Measurements from ENCODE around the gene RIPOR2. TPM values are rescaled to one million over a fixed set of nuclear protein-coding genes. Genes with fewer than 3 reads are reported as not detected.

The RIPOR2 gene
- total and polyA plus RNA-seq, 2 of the 13 experiments (the other 11 are each of a cell fraction or from before 2014, with no cell fraction given) = 0.02 to 0.05 TPM

DNA sequence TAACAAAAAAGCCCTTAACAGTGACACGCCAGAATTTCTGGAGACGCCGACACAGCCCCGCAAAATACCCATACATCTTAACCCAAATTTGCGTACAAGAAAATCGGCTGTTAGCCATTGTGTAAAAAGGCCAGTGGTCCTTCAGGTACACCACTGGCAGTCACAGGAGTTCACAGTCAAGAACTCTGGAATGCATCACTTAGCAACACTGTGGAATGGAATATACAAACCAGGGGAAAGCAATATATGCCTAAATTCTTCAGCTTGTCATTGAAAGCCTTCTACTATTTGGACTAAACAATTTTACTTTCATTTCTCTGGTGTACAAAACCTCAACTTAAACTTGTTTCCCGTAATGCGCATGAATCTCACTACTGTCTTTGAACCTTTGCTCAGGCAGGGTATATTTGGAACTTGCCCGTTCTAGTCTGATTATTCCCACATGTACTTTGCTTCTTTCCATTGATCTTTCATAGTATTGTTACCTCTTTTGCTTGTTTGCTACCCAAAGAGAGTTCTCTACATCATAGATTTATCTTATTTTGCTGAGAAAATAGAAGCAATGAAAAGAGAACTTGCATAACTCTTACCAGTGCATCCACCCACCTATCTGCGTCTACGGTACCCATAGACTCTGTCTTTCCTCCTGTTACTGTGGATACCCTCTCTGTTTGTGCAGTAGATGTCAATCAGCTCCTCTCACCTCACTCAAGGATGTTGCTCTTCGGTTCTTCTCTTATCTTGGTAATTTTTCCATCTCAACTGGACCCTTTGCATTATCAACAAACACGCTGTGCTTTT, 136.8 kb downstream of the RIPOR2 start, which contains the start of gene ARMH2 (continued):
- no peak for TF ChIP-seq CREBL2 (CRISPR knock-in tag; IDR thresholded peaks at IDR 0.05; ENCODE audit: borderline replicate concordance)
- TF ChIP-seq ETV5 (CRISPR knock-in tag; IDR thresholded peaks at IDR 0.05; ENCODE audit: borderline replicate concordance) = no peak
- peak; percentile 36; the same call in 1 of the 2 replicates for TF ChIP-seq HNF4A (CRISPR knock-in tag; IDR thresholded peaks at IDR 0.05)
- no peak for TF ChIP-seq CSRNP1 (CRISPR knock-in tag; IDR thresholded peaks at IDR 0.05)

GRCh38 chr6:24797596-24798216, 138.1 kb downstream of the RIPOR2 start:
- in situ Hi-C loops (cut with HindIII; ENCODE audit: extremely low pct_ligation_motif_present, low pct_unique_long_range_greater_than_20kb) (no loop called here), intact Hi-C loops (cut with micrococcal nuclease; ENCODE audit: unreplicated experiment) (no loop called here)
- Histone ChIP-seq H4K20me1 (ENCODE audit: insufficient read depth, low read length) (no peaks in the 10 kb centered on the region), H3K36me3 (replicated peaks in 1 of 2; ENCODE audit: control insufficient read depth in 1 of 2, insufficient read depth in 2 of 2, low read length in 2 of 2) (no peaks in the 10 kb centered on the region), H3K9me3 (ENCODE audit: low read length) (no peaks in the 10 kb centered on the region), H3K27me3 (ENCODE audit: control insufficient read depth in 1 of 2, insufficient read depth in 2 of 2, low read length in 2 of 2) (no peaks in the 10 kb centered on the region), H3K27ac (ENCODE audit: extremely low read length, insufficient read depth, low read length) (no peak overlapping the region), H3K79me2 (ENCODE audit: insufficient read depth, low read length) (no peaks in the 10 kb centered on the region), H3K4me3 (replicated peaks in 1 of 3; ENCODE audit: insufficient read depth in 1 of 3, low read depth in 2 of 3, low read length in 3 of 3) (no peak overlapping the region), H3K4me1 (ENCODE audit: insufficient read depth, low read length) (peaks cover 30% of the 10 kb centered on the region), H2AFZ (ENCODE audit: low read length) (no peak overlapping the region), H3K4me2 (ENCODE audit: low read depth, low read length) (no peak overlapping the region), H3K9ac (ENCODE audit: insufficient read depth, low read depth, low read length) (no peak overlapping the region)
- no peak for FAIRE-seq
- ChIA-PET CTCF (ENCODE audit: low intra/inter-chr PET ratio, low total read pairs) (no interaction called here), POLR2A (interaction anchor here (1.5 kb wide), 1 partner anchor 76 kb away, joined by 4 read pairs; no protein-coding TSS in a partner anchor)
- 86% methylated on average over 6 of the region's 6 CpGs for WGBS (ENCODE audit: low lambda C conversion rate)
- BruUV-seq (replicated peaks) = no TSS peak
- no peak for ATAC-seq
- DNase-seq (ENCODE audit: low spot score) = no peak
- TF ChIP-seq, protein P1, sequence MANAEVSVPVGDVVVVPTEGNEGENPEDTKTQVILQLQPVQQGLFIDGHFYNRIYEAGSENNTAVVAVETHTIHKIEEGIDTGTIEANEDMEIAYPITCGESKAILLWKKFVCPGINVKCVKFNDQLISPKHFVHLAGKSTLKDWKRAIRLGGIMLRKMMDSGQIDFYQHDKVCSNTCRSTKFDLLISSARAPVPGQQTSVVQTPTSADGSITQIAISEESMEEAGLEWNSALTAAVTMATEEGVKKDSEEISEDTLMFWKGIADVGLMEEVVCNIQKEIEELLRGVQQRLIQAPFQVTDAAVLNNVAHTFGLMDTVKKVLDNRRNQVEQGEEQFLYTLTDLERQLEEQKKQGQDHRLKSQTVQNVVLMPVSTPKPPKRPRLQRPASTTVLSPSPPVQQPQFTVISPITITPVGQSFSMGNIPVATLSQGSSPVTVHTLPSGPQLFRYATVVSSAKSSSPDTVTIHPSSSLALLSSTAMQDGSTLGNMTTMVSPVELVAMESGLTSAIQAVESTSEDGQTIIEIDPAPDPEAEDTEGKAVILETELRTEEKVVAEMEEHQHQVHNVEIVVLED (CRISPR knock-in tag; IDR thresholded peaks at IDR 0.05; ENCODE audit: borderline replicate concordance) = no peak
- no peak for TF ChIP-seq CCDC6 (CRISPR knock-in tag; IDR thresholded peaks at IDR 0.05)
- TF ChIP-seq POLR2G (IDR thresholded peaks at IDR 0.05; ENCODE audit: low read depth, low read length) = no peak
- no peak for TF ChIP-seq KLF13 (CRISPR knock-in tag; IDR thresholded peaks at IDR 0.05)
- TF ChIP-seq PTBP1 (IDR thresholded peaks at IDR 0.05; ENCODE audit: low read depth, low read length, poor library complexity, severe bottlenecking) = no peak
